ENCODE measurements around the gene PIK3R1.

DNA sequence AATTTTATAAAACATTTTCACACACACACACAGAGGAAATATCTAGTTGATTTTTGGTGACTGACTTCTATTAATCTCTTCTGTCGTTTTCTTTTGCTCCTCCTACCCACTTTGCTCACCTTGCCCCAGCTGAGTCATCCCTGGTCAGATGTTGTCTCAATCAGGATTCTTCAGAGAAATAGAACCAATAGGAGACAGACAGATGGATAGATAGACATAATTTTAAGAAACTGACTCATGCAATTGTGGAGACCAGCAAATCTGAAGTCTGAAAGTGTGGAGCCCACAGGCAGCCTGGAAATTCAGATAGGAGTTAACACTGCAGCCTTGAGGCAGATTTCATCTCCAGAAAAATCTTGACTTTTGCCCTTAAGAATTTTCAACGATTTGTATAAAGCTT lies 37.0 kb upstream of the PIK3R1 start:
- TF ChIP-seq, protein P1, sequence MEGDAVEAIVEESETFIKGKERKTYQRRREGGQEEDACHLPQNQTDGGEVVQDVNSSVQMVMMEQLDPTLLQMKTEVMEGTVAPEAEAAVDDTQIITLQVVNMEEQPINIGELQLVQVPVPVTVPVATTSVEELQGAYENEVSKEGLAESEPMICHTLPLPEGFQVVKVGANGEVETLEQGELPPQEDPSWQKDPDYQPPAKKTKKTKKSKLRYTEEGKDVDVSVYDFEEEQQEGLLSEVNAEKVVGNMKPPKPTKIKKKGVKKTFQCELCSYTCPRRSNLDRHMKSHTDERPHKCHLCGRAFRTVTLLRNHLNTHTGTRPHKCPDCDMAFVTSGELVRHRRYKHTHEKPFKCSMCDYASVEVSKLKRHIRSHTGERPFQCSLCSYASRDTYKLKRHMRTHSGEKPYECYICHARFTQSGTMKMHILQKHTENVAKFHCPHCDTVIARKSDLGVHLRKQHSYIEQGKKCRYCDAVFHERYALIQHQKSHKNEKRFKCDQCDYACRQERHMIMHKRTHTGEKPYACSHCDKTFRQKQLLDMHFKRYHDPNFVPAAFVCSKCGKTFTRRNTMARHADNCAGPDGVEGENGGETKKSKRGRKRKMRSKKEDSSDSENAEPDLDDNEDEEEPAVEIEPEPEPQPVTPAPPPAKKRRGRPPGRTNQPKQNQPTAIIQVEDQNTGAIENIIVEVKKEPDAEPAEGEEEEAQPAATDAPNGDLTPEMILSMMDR (IDR thresholded peaks at IDR 0.05) = no peak
- TF ChIP-seq POLR2AphosphoS5 (IDR thresholded peaks at IDR 0.05) = no peak
- TF ChIP-seq POLR2A (IDR thresholded peaks at IDR 0.05) = no peak
